Coronary artery (tissue), 2 donors: ENCODE data around the gene RAE1.

ENCODE experiments used
- DNase-seq: peaks from one replicate; pipeline ENCODE4 v3.0.0-alpha.2; 2017; ENCODE audit warnings: low spot score
- H3K27ac ChIP-seq, 2 donors: fragments of 200-600 bp; sonication (generic); one replicate each; pipeline ENCODE4 v1.5.1; 2016 to 2019
- H3K4me3 ChIP-seq: fragments of 200-600 bp; sonication (generic); 2 replicates; pipeline ENCODE4 v1.5.1; 2016; ENCODE audit warnings: mild to moderate bottlenecking, moderate library complexity
- CTCF ChIP-seq: fragments of 200-600 bp; sonication (generic); IDR thresholded peaks from one replicate; pipeline ENCODE4 v1.5.1; 2019; ENCODE audit warnings: antibody characterized with exemption

Gene RAE1

GRCh38 chr20:57317789-57318371, 33.2 kb upstream of the RAE1 start:
- no peak for DNase-seq
- no peak for TF ChIP-seq CTCF
- no peak overlapping the region for H3K4me3 ChIP-seq
- H3K27ac ChIP-seq: no peak overlapping the region

- Histone ChIP-seq H3K27ac (no peak overlapping the region), H3K4me3 (no peak overlapping the region)
- DNase-seq: no peak
- no peak for TF ChIP-seq CTCF
Measured at GRCh38 chr20:57319584-57319983, 31.5 kb upstream of the RAE1 start.

- H3K27ac ChIP-seq: no peak overlapping the region
- DNase-seq: no peak
- TF ChIP-seq CTCF: no peak
- no peak overlapping the region for H3K4me3 ChIP-seq
Measured at GRCh38 chr20:57320358-57320757, 30.7 kb upstream of the RAE1 start.

- DNase-seq: no peak
- TF ChIP-seq CTCF: no peak
- H3K27ac ChIP-seq: no peak overlapping the region
- H3K4me3 ChIP-seq: no peak overlapping the region
Measured at GRCh38 chr20:57321142-57321541, 29.9 kb upstream of the RAE1 start.

GRCh38 chr20:57322476-57322875, 28.6 kb upstream of the RAE1 start:
- no peak for TF ChIP-seq CTCF
- Histone ChIP-seq H3K4me3 (no peak overlapping the region), H3K27ac (no peak overlapping the region)
- DNase-seq: no peak

- no peak for TF ChIP-seq CTCF
- H3K27ac ChIP-seq: no peak overlapping the region
- no peak overlapping the region for H3K4me3 ChIP-seq
- DNase-seq: no peak
Measured at GRCh38 chr20:57323034-57323433, 28.0 kb upstream of the RAE1 start.

GRCh38 chr20:57325632-57326356, 25.3 kb upstream of the RAE1 start:
- no peak for DNase-seq
- H3K4me3 ChIP-seq: no peak overlapping the region
- H3K27ac ChIP-seq: no peak overlapping the region
- TF ChIP-seq CTCF: no peak
